HG03457 (cell line): ENCODE data around the gene ARHGAP26.

Experiments used
- ATAC-seq: cut with Tn5 transposase; IDR thresholded peaks from one replicate; pipeline ENCODE4 v1.9.1; 2021; ENCODE audit warnings: moderate number of reproducible peaks; ENCODE audit not compliant: unreplicated experiment

Gene ARHGAP26

GRCh38 chr5:142808878-142809598, 38.9 kb downstream of the ARHGAP26 start:
- ATAC-seq = no peak

GRCh38 chr5:142810081-142810480, 39.9 kb downstream of the ARHGAP26 start:
- ATAC-seq = no peak

GRCh38 chr5:142810743-142811290, 40.6 kb downstream of the ARHGAP26 start:
- no peak for ATAC-seq

DNA sequence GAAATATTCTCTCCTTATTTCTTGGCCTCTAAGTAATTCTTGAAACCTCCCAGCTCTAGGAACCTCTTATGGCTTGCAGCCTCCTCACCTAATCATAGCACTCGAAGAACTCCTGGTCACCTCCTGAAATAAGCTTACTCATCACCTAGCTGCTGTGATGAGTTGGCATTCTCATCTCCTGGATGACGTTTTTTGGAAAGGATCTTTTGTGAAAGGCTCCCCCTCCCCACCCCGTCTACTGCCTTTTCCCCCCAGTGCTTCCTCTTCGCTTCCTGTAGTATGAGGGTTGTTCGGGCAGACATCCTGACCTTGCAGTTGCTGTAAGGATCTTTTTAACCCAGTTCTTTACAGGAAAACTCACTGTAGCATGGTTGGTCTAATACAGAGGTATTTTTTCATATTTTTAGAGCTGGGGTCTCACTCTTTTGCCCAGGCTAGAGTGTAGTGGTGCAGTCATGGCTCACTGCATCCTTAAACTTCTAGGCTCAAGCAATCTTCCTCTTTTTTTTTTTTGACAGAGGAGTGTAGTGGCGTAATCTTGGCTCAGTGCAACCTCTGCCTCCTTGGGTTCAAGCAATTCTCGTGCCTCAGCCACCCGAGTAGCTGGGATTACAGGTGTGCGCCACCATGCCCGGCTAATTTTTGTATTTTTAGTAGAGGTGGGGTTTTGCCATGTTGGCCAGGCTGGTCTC, 41.8 kb downstream of the ARHGAP26 start:
- ATAC-seq = no peak

DNA sequence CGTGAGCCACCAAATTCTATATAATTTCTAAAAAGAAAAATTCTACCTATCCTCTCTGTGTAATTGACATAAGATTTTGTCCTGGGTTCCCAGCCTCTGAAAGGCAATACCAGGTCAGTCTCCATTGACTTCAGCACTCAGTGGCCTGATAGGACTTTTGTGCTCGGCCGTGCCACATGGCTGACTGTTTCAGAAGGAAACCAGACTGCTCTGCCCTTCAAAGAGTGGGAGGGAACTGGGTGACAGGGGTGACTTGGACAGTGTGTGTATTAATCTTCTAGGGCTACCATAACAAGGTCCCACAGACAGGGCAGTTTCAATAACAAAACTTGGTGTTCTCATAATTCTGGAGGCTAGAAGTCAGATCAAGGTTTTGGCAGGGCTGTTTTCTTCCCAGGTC, 43.0 kb downstream of the ARHGAP26 start:
- ATAC-seq = no peak

- ATAC-seq = no peak
Observed at GRCh38 chr5:142814122-142814521, 43.9 kb downstream of the ARHGAP26 start.

DNA sequence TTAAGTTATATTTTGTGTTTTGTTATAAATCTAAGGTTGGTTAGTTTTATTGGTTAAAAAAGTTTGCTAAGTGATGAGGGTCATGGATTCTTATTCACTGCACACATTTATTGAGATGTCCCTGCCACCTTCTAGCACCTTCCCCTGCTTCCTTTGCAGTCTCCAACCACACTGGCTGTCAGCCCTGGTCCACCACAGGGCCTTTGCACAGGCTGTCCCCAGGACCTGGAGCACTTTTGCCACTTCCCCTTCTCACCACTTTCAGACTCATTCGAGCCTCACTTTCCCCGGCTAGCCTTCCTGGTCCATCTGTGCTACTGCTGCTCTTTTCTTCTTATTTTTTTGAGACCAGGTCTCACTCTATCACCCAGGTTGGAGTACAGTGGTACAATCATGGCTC, 45.3 kb downstream of the ARHGAP26 start:
- ATAC-seq = no peak

GRCh38 chr5:142816531-142817430, 46.6 kb downstream of the ARHGAP26 start:
- ATAC-seq = no peak

GRCh38 chr5:142817949-142818431, 47.8 kb downstream of the ARHGAP26 start:
- no peak for ATAC-seq

- ATAC-seq = no peak
Observed at GRCh38 chr5:142819292-142819691, 49.1 kb downstream of the ARHGAP26 start.

DNA sequence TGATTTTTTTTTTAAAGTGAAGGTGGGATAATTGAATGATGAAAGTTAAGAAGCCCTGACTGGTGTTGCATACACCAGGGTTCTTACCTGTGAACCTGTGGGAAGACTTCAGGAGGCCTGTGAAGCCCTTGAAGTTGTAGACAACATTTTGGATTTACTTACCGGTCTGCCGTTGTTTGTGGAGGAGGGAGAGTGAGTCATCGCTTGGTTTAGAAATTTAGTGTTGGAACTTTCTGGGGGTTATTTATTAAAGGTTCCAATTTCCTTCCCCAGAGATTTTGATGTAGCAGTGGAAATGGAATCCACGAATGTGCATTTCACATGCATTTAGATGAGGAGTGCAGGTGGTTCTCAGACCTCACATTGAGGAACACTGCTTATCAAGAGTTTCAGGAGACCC, 49.6 kb downstream of the ARHGAP26 start:
- no peak for ATAC-seq

GRCh38 chr5:142820447-142820846, 50.3 kb downstream of the ARHGAP26 start:
- ATAC-seq = no peak

GRCh38 chr5:142821034-142821732, 51.0 kb downstream of the ARHGAP26 start:
- ATAC-seq = no peak

DNA sequence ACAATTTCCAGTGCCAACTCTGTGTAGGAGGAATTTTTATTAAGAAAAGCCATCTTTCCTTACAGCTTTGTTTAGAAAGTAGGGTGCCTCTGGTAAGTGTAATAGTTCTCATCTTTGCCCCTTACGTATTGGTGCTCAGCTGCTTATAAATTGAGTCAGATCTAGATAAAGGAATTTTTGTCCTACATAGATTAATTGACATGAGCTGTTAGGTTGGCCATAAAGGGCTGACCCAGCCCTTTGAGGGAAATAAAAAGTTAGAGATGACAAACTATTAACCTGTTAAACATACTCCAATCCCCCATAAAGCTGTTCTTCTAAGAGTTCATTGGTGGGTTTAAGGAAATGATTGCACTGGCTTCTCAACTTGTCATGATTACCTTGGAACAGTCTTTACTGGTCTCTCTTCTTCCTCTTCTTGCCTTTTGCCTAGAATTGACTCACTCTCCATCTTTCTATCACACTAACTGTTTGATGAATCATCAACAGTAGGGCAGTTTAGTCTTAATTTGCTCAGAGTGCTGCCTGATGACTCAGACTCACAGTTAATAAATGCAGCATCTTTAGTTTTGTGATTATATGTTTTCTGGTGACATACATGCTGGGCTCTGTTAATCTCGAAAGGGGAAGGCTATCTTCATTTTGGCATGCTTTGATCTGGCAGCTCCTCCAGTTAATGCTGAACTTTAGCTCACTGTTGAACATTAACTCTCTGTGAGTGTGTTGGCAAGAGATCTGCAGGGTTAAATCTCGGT, 51.7 kb downstream of the ARHGAP26 start:
- ATAC-seq = peak; percentile 63

GRCh38 chr5:142823126-142823525, 52.9 kb downstream of the ARHGAP26 start:
- ATAC-seq = no peak

DNA sequence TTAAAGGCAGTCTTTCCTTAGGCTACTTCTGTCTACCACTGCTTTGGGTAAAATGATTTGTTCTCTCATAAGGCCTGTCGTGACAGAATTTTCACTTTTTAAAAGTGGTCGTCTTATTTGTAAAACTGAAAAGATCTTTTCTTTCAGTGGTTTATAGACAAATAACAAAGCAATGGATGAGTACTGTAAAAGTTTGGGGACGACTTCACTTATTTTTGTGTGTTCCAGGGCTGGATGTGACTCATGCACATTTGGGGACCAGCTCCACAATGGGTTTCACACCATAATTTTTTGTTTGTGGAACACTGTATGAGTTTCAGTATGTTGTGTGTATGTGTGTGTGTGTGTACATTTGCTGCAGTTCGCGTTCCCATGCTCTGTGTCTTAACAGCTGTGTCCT, 53.6 kb downstream of the ARHGAP26 start:
- ATAC-seq = no peak

DNA sequence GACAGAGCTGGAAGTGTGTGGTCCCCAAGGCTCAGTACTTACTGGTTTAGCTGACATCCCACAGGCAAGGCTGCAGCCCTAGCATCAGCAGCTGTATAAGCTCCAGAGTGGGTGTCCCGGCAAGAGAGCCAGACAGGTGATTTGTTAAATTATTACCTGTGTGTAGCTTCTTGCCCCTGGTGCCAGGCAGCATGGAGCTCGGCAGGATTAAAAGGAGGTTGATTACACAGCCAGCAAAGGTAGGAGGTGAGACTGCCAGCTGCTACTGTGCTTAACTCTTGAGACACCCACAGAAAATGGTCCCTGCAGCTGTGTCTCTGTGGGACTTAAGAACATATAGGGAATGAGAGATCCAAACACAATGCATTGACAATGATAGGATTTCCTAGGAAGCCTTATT, 54.2 kb downstream of the ARHGAP26 start:
- ATAC-seq = no peak

- ATAC-seq = no peak
Observed at GRCh38 chr5:142825378-142826089, 55.4 kb downstream of the ARHGAP26 start.

DNA sequence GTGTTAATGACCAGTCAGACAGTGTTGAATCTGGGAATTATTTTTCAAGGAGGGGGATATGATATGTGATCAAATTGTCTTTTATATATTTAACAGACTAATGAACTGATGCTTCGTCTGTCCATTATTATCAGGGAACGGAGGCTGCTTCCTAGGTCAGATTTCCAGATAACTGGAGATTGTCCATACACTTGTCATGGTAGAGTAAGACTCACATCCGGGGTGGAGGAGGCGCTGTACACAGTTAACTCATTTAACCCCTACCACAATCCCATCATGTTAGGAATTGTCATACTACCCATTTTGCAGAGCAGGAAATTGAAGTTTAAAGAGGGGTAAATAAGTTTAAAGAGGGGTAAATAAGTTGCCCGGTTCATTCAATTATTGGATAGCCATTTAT, 55.9 kb downstream of the ARHGAP26 start:
- ATAC-seq = no peak
